ENCODE results near the gene CACFD1.

The CACFD1 gene

GRCh38 chr9:133512253-133513213 lies 52.8 kb downstream of the CACFD1 start:
- Histone ChIP-seq H3K79me2 (ENCODE audit: control insufficient read depth, insufficient read depth, low read length, unreplicated experiment) (no peaks in the 10 kb centered on the region), H3K27ac (ENCODE audit: low read depth, low read length) (no peak overlapping the region), H3K4me1 (ENCODE audit: control insufficient read depth, insufficient read depth, low read length, unreplicated experiment) (peaks cover 4% of the 10 kb centered on the region), H3K36me3 (ENCODE audit: insufficient read depth, low read length) (no peaks in the 10 kb centered on the region), H3K27me3 (ENCODE audit: insufficient read depth, low read length) (no peaks in the 10 kb centered on the region), H2AFZ (ENCODE audit: low read length, unreplicated experiment) (no peak overlapping the region), H3K4me3 (ENCODE audit: low read depth, low read length) (no peak overlapping the region)

GRCh38 chr9:133513214-133514100 lies 53.7 kb downstream of the CACFD1 start:
- Histone ChIP-seq H3K4me3 (ENCODE audit: low read depth, low read length) (no peak overlapping the region), H3K27me3 (ENCODE audit: insufficient read depth, low read length) (no peaks in the 10 kb centered on the region), H3K36me3 (ENCODE audit: insufficient read depth, low read length) (no peaks in the 10 kb centered on the region), H3K27ac (ENCODE audit: low read depth, low read length) (no peak overlapping the region), H3K4me1 (ENCODE audit: control insufficient read depth, insufficient read depth, low read length, unreplicated experiment) (peaks cover 4% of the 10 kb centered on the region), H2AFZ (ENCODE audit: low read length, unreplicated experiment) (no peak overlapping the region), H3K79me2 (ENCODE audit: control insufficient read depth, insufficient read depth, low read length, unreplicated experiment) (no peaks in the 10 kb centered on the region)

- Histone ChIP-seq H3K27me3 (ENCODE audit: insufficient read depth, low read length) (no peaks in the 10 kb centered on the region), H3K4me1 (ENCODE audit: control insufficient read depth, insufficient read depth, low read length, unreplicated experiment) (peaks cover 4% of the 10 kb centered on the region), H2AFZ (ENCODE audit: low read length, unreplicated experiment) (no peak overlapping the region), H3K36me3 (ENCODE audit: insufficient read depth, low read length) (no peaks in the 10 kb centered on the region), H3K79me2 (ENCODE audit: control insufficient read depth, insufficient read depth, low read length, unreplicated experiment) (no peaks in the 10 kb centered on the region), H3K4me3 (ENCODE audit: low read depth, low read length) (no peak overlapping the region), H3K27ac (ENCODE audit: low read depth, low read length) (no peak overlapping the region)
These were observed 54.9 kb downstream of the CACFD1 start for GRCh38 chr9:133514460-133515239.

GRCh38 chr9:133515240-133515610 lies 55.4 kb downstream of the CACFD1 start:
- Histone ChIP-seq H2AFZ (ENCODE audit: low read length, unreplicated experiment) (no peak overlapping the region), H3K27ac (ENCODE audit: low read depth, low read length) (no peak overlapping the region)

GRCh38 chr9:133515615-133516255 lies 56.0 kb downstream of the CACFD1 start:
- no peak overlapping the region for H3K27ac ChIP-seq (ENCODE audit: low read depth, low read length)
- H3K36me3 ChIP-seq (ENCODE audit: insufficient read depth, low read length): no peaks in the 10 kb centered on the region
- no peaks in the 10 kb centered on the region for H3K4me1 ChIP-seq (ENCODE audit: control insufficient read depth, insufficient read depth, low read length, unreplicated experiment)
- no peak overlapping the region for H2AFZ ChIP-seq (ENCODE audit: low read length, unreplicated experiment)
- no peaks in the 10 kb centered on the region for H3K79me2 ChIP-seq (ENCODE audit: control insufficient read depth, insufficient read depth, low read length, unreplicated experiment)
- no peak overlapping the region for H3K4me3 ChIP-seq (ENCODE audit: low read depth, low read length)
- H3K27me3 ChIP-seq (ENCODE audit: insufficient read depth, low read length): no peaks in the 10 kb centered on the region

More at GRCh38 chr9:133515240-133515610, 55.4 kb downstream of the CACFD1 start:
- H3K27me3 ChIP-seq (ENCODE audit: insufficient read depth, low read length): no peaks in the 10 kb centered on the region
- H3K4me1 ChIP-seq (ENCODE audit: control insufficient read depth, insufficient read depth, low read length, unreplicated experiment): no peaks in the 10 kb centered on the region
- H3K79me2 ChIP-seq (ENCODE audit: control insufficient read depth, insufficient read depth, low read length, unreplicated experiment): no peaks in the 10 kb centered on the region
- H3K4me3 ChIP-seq (ENCODE audit: low read depth, low read length): no peak overlapping the region
- no peaks in the 10 kb centered on the region for H3K36me3 ChIP-seq (ENCODE audit: insufficient read depth, low read length)

GRCh38 chr9:133516256-133516960 lies 56.6 kb downstream of the CACFD1 start:
- no peaks in the 10 kb centered on the region for H3K4me1 ChIP-seq (ENCODE audit: control insufficient read depth, insufficient read depth, low read length, unreplicated experiment)
- H3K4me3 ChIP-seq (ENCODE audit: low read depth, low read length): no peak overlapping the region
- no peak overlapping the region for H2AFZ ChIP-seq (ENCODE audit: low read length, unreplicated experiment)
- H3K79me2 ChIP-seq (ENCODE audit: control insufficient read depth, insufficient read depth, low read length, unreplicated experiment): no peaks in the 10 kb centered on the region
- H3K36me3 ChIP-seq (ENCODE audit: insufficient read depth, low read length): no peaks in the 10 kb centered on the region
- no peak overlapping the region for H3K27ac ChIP-seq (ENCODE audit: low read depth, low read length)
- H3K27me3 ChIP-seq (ENCODE audit: insufficient read depth, low read length): no peaks in the 10 kb centered on the region

- no peaks in the 10 kb centered on the region for H3K27me3 ChIP-seq (ENCODE audit: insufficient read depth, low read length)
- no peak overlapping the region for H3K4me3 ChIP-seq (ENCODE audit: low read depth, low read length)
- H3K27ac ChIP-seq (ENCODE audit: low read depth, low read length): no peak overlapping the region
- no peak overlapping the region for H2AFZ ChIP-seq (ENCODE audit: low read length, unreplicated experiment)
- no peaks in the 10 kb centered on the region for H3K36me3 ChIP-seq (ENCODE audit: insufficient read depth, low read length)
- H3K4me1 ChIP-seq (ENCODE audit: control insufficient read depth, insufficient read depth, low read length, unreplicated experiment): no peaks in the 10 kb centered on the region
- no peaks in the 10 kb centered on the region for H3K79me2 ChIP-seq (ENCODE audit: control insufficient read depth, insufficient read depth, low read length, unreplicated experiment)
These were observed 57.2 kb downstream of the CACFD1 start for GRCh38 chr9:133516961-133517350.

- H3K27ac ChIP-seq (ENCODE audit: low read depth, low read length): no peak overlapping the region
- H2AFZ ChIP-seq (ENCODE audit: low read length, unreplicated experiment): no peak overlapping the region
- H3K36me3 ChIP-seq (ENCODE audit: insufficient read depth, low read length): no peaks in the 10 kb centered on the region
- no peaks in the 10 kb centered on the region for H3K79me2 ChIP-seq (ENCODE audit: control insufficient read depth, insufficient read depth, low read length, unreplicated experiment)
- no peaks in the 10 kb centered on the region for H3K27me3 ChIP-seq (ENCODE audit: insufficient read depth, low read length)
- H3K4me1 ChIP-seq (ENCODE audit: control insufficient read depth, insufficient read depth, low read length, unreplicated experiment): no peaks in the 10 kb centered on the region
- H3K4me3 ChIP-seq (ENCODE audit: low read depth, low read length): no peak overlapping the region
These were observed 57.9 kb downstream of the CACFD1 start for GRCh38 chr9:133517711-133518110.

- no peaks in the 10 kb centered on the region for H3K36me3 ChIP-seq (ENCODE audit: insufficient read depth, low read length)
- no peaks in the 10 kb centered on the region for H3K4me1 ChIP-seq (ENCODE audit: control insufficient read depth, insufficient read depth, low read length, unreplicated experiment)
- H3K79me2 ChIP-seq (ENCODE audit: control insufficient read depth, insufficient read depth, low read length, unreplicated experiment): no peaks in the 10 kb centered on the region
- no peak overlapping the region for H2AFZ ChIP-seq (ENCODE audit: low read length, unreplicated experiment)
- no peak overlapping the region for H3K27ac ChIP-seq (ENCODE audit: low read depth, low read length)
- H3K27me3 ChIP-seq (ENCODE audit: insufficient read depth, low read length): no peaks in the 10 kb centered on the region
- H3K4me3 ChIP-seq (ENCODE audit: low read depth, low read length): no peak overlapping the region
These were observed 58.4 kb downstream of the CACFD1 start for GRCh38 chr9:133518200-133518599.

Data from ACC112 (cell line).